NCI-H2227 (cell line): ENCODE measurements around the gene EMP3.
A peak's percentile ranks its signal among the peaks of the same experiment; 100 is the strongest.
"Not testable (repeated sequence)": the region's sequence is repeated elsewhere in the genome, so short reads cannot be mapped to it uniquely, and the experiment has no call there.

Experiments
- DNase-seq: peaks from one replicate; lab custom pipeline; 2025; ENCODE audit not compliant: unreplicated experiment; lab: John Stamatoyannopoulos, UW

The EMP3 gene

DNA sequence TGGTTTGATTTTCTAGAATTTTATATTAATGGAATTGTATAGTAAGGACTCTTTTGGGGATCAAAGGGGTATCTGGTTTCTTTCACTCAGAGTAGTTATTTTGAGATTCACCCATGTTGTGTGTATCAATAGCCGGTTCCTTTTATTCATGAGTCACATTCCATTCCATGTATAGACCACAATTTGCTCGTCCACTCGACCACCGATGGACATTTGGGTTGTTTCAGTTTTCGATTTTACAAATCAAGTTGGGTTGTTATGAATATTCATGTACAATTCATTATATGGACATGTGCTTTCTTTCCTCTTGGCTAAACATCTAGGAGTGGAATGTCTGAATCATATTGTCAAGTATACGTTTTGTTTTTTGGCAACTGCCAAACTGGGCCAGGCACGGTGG, 9.6 kb upstream of the EMP3 start:
- DNase-seq = no peak

DNA sequence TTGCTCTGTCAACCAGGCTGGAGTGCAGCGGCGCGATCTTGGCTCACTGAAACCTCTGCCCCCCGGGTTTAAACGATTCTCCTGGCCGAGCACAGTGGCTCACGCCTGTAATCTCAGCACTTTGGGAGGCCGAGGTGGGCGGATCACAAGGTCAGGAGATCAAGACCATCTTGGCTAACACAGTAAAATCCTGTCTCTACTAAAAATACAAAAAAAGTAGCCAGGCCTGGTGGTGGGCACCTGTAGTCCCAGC, 7.7 kb upstream of the EMP3 start:
- DNase-seq = not testable (repeated sequence)

DNA sequence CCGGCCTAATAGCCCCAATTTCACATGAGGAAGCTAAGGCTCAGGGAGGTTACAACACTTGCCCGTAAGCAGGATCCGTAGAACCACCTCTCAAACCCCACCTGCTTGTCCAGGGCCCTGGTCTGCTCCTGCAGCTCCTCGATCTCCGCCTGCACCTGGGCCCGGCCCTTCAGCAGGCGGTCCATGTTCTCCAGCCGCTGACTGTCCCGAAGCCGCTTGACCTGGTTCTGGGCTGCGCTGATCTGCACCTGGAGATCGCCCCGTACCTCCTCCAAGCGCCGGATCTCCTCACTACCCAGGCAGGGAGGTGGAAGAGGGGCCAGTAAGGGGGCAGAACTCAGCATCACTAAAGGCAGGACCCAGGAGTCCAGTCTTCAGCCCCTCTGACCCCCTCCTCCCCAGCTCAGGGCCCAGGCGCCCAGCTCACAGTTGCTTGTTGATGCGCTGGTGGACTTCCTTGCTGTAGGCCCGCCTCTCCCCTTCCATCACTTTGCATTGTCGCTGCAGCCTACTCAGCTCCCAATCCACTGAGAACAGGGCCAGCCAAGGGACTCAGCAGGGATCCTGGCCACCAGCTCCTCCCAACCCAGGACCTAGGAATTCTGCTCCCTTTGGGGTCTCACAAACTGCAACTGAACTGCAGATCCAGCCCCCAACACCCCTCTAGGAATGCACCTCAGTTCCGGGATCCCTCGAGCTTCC, 6.9 kb upstream of the EMP3 start:
- DNase-seq = no peak

DNA sequence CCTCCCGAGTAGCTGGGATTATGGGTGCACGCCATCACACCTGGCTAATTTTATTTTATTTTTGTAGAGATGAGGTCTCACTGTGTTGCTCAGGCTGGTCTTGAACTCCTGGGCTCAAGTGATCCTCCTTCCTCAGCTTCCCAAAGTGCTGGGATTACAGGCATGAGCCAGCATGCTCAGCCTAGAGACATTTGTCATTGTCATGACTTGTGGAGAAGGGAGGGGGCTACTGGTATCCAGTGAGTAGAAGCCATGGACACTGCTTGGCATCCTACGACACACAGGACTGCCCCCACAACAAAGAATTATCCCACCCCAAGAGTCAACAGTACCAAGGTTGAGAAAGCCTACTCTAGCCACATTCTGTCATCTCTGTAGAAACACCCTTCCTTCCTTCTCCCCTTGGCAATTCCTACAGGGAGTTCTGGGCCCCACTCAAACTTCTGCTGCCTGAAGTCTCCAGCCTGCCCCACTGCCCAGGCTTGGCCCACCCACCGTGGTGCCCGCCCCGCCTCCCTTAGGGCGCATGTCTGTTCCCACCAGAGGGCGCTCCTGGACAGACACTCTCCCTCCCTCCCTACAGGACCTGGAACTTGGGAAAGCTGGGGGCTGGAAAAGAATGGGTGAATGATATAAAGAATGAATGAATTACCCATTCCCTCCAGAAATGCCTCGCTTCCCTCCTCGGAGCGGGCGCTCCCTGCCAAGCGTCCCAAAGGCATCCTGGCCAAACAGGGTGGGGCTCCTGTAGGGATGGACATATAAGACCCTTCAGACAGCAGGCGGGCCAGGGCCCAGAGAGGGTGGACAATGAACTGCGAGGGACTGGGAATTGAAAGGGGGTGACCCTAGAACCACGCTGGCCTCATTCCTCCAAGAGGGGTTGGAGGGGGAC, 5.5 kb upstream of the EMP3 start:
- DNase-seq = peak; percentile 18

DNA sequence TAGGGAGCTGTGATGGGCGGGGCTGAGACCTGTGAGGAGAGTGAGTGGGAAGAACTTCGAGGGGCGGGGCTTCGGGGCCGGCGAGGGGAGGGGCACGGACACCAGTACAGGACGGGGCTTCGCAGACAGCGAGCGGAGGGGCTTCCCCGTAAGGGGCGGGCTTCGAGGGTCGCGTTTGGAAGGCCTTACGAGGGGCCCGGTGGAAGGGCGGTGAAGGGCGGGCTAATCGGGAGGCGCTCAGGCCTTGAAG, 4.1 kb upstream of the EMP3 start:
- peak; percentile 91 for DNase-seq

DNA sequence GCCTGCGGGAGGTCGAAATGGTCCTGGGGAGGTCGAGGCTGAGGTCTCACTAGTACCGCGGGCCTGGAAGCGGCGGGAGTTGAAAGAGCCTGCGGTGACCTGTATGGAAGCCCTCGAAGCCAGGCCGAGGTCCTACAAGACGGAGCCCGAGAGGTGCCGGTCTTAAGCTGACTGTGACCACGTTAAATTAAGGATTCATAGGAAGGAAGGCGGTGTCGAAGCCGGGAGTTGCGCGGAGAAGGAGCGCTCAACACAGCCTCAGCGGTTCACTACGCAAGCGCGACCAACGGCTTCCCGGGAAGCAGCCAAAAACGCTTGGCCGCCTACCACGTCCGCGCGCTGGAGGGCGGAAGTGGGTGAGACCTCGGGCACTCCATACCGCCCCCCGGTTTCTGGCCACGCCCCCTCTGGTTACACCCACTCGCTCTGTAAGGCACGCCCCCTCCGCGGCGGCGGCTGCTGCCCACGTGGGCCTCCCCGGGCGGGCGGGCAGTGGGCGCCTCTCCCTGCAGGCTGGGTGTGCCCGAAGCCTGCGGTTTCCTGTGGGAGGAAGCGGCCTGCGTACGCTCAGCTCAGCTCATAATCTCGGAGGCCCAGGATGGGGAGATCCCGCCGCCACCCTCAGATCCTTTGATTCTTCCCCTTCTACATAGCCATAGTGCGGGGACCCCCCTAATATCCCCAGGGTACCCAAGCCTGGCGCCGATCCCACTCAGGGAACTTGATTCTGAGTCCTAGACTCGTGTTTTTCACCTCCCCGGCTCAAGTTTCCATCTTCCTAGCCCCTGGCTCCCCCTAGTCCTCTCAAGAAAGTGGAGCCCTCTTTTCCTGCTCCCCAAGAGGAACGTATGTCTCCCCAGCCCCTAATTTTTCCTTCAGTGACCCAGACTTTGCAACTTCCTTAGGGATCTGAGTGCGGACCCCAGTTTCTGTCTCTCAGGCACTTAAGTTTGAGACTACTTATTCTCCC, 3.4 kb upstream of the EMP3 start:
- DNase-seq = peak; percentile 94

DNA sequence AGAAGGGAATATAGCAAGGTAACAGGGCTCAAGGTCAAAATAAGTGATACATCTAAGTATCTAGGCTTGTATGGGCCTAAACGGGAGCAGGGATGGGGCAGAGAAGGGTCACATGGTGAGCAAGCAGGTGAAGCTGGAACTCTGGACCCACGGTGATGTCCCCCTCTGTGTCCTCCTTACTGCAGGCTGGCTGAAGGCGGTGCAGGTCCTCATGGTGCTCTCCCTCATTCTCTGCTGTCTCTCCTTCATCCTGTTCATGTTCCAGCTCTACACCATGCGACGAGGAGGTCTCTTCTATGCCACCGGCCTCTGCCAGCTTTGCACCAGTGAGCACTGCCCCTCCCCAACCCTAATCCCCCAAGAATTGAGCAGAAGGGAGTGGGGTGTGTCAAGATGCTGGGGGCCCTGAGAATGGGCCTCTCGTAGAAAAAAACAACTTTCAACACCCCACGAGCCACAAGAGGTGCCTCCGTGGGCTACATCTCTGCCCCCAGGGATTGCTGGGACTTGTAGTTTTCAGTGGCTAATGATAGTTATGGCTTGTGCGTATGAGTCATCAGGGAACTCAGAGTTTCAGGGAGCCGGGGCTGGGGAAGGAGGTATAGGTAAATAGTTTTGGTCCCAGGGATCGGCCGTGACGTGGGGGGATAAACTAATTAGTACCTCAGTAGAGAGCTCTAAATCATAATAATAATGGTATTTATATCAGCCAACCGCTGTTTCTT, 4.0 kb downstream of the EMP3 start:
- no peak for DNase-seq

DNA sequence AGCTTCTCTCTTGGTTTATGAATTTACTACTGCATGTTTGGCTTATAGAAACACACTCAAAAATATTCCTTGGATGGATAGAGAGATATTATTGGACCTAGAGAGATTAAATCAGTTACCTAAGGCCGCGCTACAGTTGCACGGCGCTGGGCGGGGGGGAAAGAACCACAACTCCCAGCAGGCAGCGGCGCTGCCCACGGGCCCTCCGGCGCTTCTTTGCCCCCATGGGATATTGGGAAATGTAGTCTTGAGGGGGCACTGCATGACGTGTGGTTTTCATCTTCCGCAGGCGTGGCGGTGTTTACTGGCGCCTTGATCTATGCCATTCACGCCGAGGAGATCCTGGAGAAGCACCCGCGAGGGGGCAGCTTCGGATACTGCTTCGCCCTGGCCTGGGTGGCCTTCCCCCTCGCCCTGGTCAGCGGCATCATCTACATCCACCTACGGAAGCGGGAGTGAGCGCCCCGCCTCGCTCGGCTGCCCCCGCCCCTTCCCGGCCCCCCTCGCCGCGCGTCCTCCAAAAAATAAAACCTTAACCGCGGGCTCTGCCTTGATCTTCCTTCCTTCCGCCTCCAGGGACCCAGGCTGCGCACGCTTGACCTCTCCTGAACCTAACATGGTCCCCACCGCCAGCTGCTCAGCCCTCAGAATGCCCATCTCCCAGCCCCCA, 4.8 kb downstream of the EMP3 start:
- DNase-seq = peak; percentile 90

DNA sequence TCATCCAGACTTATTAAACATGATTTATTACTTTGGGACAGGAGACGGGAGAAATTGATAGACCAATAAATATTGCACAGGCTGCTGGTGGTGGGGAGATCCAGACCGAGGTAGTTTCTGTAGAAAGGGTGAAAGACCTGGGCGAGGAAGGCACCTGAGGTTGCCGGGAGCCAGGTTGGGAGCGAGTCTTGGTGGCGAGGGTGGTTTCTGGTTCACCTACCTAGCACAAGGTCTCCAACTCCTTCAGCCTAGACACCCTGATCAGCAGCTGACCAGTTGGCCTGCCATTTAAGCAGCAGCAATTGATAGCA, 7.0 kb downstream of the EMP3 start:
- no peak for DNase-seq

DNA sequence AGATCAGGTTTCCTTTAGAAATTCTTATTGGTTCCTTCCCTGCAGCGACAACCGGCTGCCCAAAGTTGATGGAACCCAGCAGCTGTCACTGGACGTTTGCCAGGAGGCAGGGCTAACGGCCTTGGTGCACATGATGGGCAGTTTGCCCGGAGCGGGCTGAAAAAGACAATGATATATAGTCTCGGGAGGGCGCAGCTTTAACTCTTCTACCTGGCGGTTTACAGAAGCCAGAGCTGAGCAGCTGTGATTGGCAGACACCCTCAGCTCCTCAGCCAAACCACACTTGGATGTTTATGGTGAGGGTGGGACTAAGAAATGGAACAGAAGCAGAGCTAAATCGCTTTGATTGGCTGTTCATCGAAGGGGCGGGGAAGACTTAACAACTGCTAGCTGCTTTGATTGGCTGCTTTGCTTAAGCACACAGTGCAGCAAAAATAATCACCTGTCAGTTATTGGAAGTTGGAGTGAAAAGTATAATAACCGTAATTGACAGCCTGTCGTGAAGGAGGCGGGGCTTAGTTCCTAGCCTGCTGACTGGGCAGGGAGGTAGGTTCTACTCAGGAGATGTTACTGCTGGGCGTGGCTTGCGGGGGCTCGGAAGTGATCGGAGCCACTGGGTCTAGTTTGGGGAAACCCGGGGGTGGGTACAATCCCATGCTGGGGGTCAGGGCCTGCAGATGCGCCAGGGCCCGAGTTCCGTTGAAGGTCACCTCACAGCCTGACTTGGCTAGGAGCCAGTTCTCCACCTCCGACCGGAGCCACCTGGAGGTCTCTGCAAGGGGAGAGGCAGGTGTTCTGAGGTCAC, 7.5 kb downstream of the EMP3 start:
- DNase-seq = peak; percentile 97

DNA sequence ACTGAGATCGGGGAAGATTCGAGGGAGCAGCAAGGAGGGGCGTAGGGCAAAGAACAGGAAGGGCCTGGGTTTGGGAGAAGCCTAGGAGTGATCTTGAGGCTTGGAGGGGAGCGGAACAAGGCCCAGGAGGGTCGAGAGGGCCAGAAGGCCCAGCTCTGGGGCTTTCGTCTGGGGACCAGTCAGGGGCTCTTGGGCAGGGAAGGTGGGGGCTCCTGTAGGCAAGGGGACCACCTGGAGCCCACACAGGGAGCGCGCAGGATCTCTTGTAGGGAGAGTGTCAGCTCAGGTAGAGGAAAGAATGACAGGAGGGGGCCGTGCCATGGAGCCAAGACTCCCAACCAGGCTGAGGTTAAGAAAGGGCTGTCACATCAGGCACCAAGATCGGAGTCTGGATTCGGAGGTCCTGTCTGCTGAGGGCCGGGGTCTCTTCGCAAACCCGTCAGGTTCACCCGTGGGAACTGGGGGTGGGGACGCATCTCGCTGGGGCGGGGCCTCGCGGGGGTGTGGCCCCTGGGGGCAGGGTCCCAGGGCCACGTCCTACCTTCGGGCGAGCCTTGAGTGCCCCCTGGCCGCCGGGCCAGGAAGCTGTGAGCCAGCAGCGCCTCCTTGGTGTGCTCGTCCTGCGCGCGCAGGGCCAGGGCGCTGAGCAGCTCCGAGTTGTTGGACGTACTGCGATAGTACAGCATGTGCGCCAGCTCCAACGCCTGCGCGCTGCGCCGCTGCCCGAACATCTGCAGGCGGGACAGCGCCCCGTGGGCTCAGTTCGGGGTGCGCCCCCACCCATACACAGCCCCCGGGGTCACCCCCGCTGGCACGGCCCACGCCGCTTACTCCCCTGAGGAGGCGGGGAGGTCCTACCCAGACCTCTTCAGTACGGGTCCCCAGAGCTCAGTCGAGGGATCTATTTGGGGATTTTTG, 8.4 kb downstream of the EMP3 start:
- peak; percentile 89 for DNase-seq

DNA sequence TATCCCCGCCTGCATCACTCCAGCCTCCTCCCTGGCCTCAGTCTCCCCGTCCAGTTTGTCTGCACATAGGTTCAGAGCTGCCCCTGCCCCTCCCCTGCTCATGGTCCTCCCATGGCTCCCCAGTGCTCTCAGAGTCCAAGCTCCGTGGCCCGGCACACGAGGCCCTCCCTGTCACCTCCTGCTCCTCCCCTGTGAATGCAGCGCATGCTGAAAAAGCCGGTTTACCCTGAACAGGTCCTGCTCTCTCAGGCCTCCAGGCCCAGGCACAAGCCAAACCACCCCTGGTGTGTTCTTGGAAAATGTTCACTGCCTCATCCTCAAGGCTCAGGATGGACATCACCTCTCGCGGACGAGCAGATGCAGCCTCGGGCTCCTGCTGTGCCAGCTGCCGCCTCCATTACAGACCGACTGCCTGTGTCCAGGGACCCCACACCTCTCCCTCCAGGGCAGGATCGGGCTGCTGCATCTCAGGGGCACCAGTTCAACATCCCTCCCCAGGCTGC, 13.0 kb downstream of the EMP3 start:
- no peak for DNase-seq

DNA sequence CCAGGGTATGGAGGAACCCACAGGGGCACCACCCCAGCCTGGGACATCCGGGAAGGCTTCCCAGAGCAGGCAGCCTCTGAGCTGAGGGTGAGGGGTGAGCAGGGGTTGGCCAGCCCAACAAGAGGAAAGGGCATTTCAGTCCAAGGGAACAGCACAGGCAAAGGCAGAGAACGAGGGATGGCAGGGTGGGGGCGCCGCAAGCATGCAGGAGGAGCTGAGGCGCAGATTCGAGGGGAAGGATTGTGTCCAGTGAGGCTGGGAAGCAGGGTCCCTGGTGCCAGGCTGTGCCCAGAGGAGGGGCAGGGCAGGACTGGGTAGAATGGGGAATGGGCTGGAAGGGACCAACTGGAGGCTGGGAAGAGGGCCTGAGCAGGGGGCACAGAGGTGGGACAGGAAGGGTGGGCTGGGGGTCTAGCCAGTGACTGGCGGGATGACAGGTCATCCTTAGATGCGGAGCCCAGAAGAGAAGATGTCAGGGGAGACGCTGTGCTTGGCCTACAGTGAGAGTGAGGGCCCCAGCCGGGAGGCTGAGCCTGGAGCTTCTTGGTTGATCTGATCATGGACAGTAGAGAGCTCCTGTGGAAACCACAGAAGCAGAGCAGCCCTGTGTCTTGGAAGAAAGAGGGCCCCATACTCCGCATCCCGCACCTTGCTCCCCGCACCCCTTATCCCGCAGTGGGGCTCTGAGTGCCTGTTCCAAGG, 13.6 kb downstream of the EMP3 start:
- no peak for DNase-seq

DNA sequence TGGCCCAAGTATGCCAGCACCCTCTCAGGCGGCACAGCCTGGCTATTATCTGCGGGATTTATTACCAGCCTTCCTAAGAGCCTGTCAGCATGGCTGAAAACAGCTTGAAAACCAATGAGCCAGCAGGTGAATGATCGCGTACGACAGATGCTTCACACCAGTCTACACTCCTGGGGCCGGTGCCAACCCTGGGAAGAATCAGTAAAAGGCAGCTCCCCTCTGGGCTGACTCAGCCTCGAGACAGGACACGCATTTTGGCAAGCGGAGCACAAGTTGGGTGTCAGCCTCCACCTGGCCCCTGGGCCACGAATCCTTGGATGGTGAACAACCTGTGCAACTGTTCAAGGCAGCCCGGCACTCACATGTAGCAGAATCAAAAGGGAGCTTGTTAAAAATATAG, 15.6 kb downstream of the EMP3 start:
- peak; percentile 14 for DNase-seq

DNA sequence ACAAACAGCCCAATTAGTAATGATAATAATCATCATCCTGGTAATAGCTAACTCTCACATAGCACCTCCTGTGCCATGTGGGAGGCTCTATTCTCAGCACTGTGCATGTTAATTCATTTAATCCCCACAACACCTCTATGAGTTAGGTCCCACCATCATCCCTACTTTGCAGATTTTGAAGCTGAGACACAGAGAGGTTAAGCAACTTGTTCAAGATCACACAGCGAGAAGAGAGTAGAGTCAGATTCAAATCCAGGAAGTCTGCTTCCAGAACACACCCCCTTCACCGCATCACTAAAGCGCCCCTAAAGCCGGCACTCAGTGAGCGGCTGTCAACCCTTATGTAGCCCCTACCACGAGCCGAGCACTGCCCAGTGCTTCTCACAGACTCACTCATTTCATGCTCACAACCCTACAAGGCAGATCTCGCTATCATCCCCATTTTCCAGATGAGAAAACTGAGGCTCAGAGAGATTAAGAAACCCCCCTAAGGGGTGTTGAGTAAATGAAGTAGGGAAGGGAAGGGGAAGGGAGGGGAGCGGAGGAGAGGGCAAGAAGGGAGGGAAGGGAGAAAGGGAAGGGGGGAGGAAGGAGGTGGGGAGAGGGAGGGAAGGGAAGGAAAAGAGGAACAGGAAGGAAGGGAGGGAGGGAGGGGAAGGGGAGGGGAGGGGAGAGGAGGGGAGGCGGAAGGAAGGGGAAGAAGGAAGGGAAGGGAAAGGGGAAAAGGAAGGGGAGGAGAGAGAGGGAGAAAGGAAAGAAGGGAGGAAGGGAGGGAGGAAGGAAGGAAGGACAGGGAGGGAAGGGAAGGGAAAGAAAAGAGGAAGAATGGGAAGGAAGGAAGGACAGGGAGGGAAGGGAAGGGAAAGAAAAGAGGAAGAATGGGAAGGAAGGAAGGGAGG, 16.4 kb downstream of the EMP3 start:
- DNase-seq = no peak

DNA sequence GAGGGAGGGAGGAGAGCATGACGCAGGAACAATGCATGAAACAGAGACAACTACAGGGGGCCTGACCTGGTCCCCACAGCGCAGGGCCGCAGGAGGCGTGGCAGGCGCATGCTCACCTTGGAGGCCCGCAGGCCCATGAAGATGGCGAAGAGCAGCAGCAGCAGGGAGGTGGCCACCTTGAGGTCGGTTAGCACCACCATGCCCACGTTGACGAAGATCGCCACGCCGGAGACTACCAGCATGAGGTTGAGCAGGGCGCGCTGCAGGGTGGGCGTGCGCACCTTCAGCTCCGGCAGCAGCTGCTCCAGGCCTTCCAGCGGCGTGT, 17.0 kb downstream of the EMP3 start:
- no peak for DNase-seq

DNA sequence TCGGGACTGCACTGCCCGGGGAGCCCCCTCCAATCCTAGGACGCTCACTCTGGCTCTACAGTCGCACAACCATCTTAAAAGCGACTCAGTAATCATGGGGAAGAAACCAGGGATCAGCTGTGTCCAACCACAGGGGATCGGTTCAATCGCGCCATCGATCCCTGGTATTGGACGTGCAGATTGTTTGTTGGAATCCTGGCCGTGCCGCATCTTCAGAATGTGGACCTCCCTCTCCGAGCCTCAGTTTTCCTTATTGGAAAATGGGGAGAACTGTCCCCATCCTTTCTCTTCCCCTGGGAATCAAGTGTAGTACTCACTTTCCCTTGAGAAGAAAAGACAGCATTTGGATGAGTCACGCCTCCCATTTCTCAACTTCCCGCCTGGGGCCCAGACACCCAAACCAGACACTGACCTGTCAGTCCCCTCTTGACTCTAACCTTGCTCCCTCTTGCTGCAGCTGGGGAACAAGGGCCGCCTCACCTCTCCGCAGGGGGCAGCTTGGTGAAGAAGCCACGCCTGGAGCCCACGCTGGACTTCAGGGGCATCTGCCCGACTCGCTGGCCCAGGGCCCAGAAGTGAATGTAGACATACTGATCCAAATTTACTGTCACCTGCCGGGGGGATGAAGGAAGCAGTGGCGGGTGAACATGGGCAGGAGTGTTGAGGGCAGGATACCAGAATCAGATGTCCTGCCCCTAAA, 17.6 kb downstream of the EMP3 start:
- no peak for DNase-seq
